GM19397 (cell line): ENCODE data around the gene ANKRD10.

Source experiments
- ATAC-seq: cut with Tn5 transposase; IDR thresholded peaks from one replicate; pipeline ENCODE4 v1.9.1; 2021; ENCODE audit warnings: mild to moderate bottlenecking, moderate library complexity; ENCODE audit not compliant: unreplicated experiment

ANKRD10 gene

DNA sequence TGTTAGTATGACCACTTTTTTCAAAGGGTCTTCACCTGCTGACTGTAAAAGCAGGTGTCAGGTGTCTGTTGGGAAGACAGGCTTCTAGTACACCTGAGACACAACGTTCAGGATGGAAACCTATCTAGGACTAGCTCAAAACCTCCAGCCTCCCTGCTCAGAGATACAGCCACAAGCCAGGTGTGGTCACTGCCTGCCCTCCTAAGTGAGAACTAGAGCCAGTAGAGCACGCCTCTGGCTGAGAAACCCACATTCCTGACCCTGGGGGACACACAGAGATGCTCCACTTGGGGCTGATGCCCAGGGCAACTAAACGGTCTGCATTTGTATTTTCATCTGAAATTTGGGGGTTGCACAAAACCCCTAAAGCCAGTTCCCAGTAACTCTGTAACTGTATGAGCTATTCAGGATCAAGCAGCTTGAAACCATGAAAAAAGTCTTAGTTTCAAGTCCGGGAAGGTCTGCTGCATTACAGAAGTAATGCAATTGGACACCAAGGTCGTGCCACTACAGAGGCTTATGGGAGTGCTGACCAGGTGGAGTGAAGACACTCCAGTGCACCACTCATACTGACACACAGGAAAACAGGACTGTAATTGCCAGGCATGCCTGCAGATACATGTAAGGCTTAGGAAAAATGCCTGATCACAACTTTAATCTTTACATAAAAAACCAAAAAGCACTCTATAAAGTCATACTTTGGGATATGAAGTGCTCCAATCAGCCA lies 27.8 kb downstream of the ANKRD10 start:
- ATAC-seq = no peak

- ATAC-seq = no peak
These were observed 28.7 kb downstream of the ANKRD10 start for GRCh38 chr13:110885966-110886869.

DNA sequence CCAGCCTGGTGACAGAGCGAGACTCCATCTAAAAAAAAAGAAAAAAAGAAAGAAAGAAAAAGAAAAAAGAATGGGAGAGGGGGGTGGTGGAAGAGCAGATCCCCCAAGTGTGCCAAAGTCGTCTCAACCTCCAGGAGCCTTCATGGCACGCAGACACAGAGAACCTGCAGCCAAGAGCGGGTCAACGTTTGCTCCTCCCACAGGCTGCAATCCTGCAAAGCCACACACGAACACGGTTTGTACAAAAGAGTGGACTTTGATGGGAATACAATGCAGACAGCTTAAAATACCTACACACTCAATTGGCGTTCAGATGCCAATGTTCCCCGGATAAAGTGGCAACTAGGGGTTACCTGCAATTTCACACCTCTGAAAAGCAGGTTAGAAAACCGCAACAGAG lies 29.4 kb downstream of the ANKRD10 start:
- ATAC-seq = no peak

- ATAC-seq = no peak
These were observed 30.4 kb downstream of the ANKRD10 start for GRCh38 chr13:110884517-110884916.

GRCh38 chr13:110883542-110883941 lies 31.3 kb downstream of the ANKRD10 start:
- no peak for ATAC-seq

DNA sequence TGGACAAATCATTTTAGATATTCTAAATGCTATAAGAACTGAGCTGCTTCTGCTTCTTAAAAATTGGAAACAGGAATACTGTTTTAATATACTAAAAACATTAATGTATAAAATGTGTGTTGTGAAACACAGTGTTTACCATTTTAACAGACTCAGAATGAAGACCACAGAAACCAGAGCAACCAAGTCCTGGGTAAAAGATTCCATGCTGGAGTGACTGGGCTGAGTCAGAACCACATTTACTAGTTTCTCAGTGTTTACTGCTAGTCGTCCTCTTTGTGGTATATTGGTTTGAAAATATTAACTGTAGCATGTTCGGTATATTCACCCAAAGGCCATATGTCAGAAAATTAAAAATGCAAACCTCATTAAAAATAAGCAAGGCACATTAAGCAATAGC lies 31.9 kb downstream of the ANKRD10 start:
- no peak for ATAC-seq

GRCh38 chr13:110881839-110882627 lies 32.8 kb downstream of the ANKRD10 start:
- ATAC-seq = no peak

- ATAC-seq = no peak
These were observed 34.2 kb downstream of the ANKRD10 start for GRCh38 chr13:110880627-110881026.

GRCh38 chr13:110879482-110879881 lies 35.4 kb downstream of the ANKRD10 start:
- ATAC-seq = no peak

DNA sequence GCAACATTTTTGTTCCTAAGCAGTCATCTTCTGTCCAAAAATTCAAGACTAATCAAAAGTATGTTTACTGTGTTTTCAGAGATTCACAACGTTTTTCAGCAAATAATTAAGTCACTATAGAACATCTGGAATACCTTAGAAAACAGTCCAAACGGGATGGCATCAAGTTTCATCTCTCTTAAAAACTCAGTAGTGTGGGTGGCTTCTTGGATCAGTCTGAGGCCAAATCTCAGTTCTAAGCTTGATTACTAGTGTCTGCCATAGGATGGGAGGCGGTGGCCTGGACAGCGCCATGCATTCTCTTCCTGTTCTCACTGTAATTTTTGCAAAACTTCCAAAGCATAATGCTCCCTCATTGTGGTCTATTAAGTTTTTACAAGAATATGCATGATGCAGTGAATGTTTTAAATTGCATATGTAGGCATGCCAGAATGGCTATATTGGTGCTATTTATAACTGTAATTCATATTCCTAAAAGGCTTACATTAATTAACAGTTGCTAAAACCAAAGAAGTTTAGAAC lies 37.1 kb downstream of the ANKRD10 start:
- ATAC-seq = no peak

GRCh38 chr13:110876609-110877008 lies 38.3 kb downstream of the ANKRD10 start:
- no peak for ATAC-seq

DNA sequence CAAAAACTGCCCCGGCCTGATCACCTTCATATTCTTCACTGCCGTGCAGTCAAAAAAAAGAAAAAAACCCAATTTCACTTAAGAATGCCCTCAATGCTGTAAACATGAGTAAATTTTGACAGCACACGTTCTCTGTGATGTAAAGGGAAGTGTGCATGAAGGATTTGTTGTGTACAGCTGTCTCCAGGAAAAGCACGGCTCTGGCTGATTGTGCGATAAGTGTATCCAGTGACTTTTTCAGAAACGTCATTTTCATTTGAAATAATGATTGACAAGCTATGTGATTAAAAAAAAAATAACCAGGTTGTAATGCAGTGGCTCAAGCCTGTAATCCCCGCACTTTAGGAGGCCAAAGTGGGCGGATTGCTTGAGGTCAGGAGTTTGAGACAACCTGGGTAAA lies 39.6 kb downstream of the ANKRD10 start:
- ATAC-seq = no peak

- peak; percentile 52 for ATAC-seq
These were observed 40.3 kb downstream of the ANKRD10 start for GRCh38 chr13:110874508-110874960.

DNA sequence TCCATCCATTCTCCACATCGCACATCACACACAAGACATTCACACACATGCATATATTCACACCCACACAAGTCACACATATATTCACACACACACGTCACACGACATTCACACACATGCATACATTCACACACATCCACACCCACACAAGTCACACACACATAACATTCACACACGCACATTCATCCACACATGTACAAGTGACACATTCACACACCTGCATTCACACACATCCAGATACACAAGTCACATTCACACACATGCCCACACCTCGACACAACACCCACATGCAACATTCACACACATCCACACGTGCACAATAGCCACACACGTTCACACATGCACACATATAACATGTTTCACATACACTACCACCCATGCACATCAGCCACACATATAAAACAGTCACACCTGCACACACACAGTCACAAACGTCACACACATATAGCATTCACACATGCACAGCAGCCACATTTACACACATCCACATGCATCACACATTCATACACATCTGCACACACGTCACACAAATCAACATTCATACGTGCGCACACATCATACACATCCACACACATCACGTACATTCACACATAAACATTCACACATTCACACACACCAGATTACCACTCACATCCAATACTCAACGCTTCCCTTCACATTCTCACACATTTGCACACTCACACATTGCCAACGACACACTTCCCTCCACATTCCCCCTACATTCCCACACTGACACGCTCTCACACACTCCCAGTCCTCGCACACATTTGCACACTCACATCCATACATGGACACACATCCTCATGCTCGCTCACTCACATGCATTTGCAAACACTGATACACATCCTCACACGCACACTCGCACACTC lies 41.0 kb downstream of the ANKRD10 start:
- ATAC-seq = no peak

DNA sequence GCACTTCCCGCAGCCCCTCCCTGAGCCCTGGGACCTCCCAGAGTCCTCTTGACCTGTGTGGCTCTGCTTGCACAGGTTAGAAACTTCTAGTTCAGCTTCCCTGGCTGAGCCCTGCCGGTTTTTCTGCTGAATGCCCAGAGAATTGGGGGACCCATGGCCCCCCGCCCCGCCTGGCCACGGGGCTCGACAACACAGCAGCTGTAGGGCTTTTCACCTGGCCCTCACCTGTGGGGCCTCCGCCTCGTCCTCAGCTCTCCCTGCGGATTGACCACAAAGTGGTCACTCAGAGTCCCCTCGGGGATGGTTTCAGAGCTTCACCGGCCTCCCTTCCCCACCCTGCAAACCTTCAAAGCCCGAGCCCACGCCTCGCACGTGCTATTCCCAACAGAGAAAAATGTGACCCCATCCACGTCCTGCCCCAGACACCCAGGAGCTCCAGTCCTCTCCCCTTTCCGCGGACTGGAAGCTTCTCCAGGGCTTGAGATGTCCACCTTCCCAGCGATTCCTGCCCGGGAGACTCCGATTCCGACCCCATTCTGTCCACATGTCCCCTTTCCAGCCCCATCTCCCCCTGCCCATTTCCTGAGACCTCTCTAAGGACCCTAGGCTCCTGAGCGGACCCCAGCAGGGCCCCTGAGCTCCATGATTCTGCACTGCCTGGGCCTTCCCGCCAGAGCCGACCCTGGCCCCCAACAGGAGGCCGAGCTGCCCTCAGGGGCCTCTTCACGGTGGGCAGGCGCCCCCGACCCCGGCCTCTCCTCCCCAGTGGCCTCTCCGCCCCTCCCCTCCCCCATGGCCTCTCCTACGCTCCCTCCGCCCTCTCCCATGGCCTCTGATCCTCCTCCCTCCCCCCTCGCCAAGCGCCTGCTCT lies 41.9 kb downstream of the ANKRD10 start:
- ATAC-seq = no peak

- no peak for ATAC-seq
These were observed 42.7 kb downstream of the ANKRD10 start for GRCh38 chr13:110872034-110872767.

- ATAC-seq = no peak
These were observed 44.8 kb downstream of the ANKRD10 start for GRCh38 chr13:110869805-110870706.
